GM23248 (cell line): Measurements from ENCODE around the gene CAPN2. TPM values are rescaled to one million over a fixed set of nuclear protein-coding genes. Genes with fewer than 3 reads are reported as not detected.

ENCODE experiments used
- DNase-seq: peaks from one replicate; pipeline ENCODE4 v3.0.0-alpha.2; 2015
- H2AFZ ChIP-seq: fragments of 200-600 bp; sonication (generic); 2 replicates; pipeline ENCODE4 v1.6.1; 2016; ENCODE audit warnings: antibody characterized with exemption
- H3F3A ChIP-seq: fragments of 200-600 bp; sonication (generic); 2 replicates; pipeline ENCODE4 v1.6.1; 2016; ENCODE audit warnings: mild to moderate bottlenecking, antibody characterized with exemption, mixed run types; ENCODE audit not compliant: insufficient read depth
- H3K27ac ChIP-seq: fragments of 200-600 bp; sonication (generic); 2 replicates; pipeline ENCODE4 v1.5.1; 2016; ENCODE audit warnings: mild to moderate bottlenecking
- H3K27me3 ChIP-seq: fragments of 200-600 bp; sonication (generic); replicated peaks from 2 replicates; pipeline ENCODE4 v1.6.1; 2016; ENCODE audit warnings: mild to moderate bottlenecking; ENCODE audit not compliant: insufficient read depth
- H3K36me3 ChIP-seq: fragments of 200-600 bp; sonication (generic); 2 replicates; pipeline ENCODE4 v1.6.1; 2016; ENCODE audit warnings: low read depth, mild to moderate bottlenecking
- H3K4me1 ChIP-seq: fragments of 200-600 bp; sonication (generic); 2 replicates; pipeline ENCODE4 v1.6.1; 2016; ENCODE audit warnings: mild to moderate bottlenecking; ENCODE audit not compliant: insufficient read depth
- H3K4me2 ChIP-seq: fragments of 200-600 bp; sonication (generic); one replicate; pipeline ENCODE4 v1.6.1; 2016; ENCODE audit warnings: mild to moderate bottlenecking; ENCODE audit not compliant: unreplicated experiment
- H3K4me3 ChIP-seq: fragments of 200-600 bp; sonication (generic); 2 replicates; pipeline ENCODE4 v1.5.1; 2016; ENCODE audit warnings: mild to moderate bottlenecking
- H3K79me2 ChIP-seq: fragments of 200-600 bp; sonication (generic); 2 replicates; pipeline ENCODE4 v1.6.1; 2016; ENCODE audit warnings: mild to moderate bottlenecking; ENCODE audit not compliant: insufficient read depth
- H3K9ac ChIP-seq: fragments of 200-600 bp; sonication (generic); 2 replicates; pipeline ENCODE4 v1.6.1; 2016; ENCODE audit warnings: mild to moderate bottlenecking
- H3K9me2 ChIP-seq: fragments of 200-600 bp; sonication (generic); 2 replicates; pipeline ENCODE4 v1.6.1; 2016; ENCODE audit warnings: mixed run types, mild to moderate bottlenecking, moderate library complexity; ENCODE audit not compliant: insufficient read depth
- H3K9me3 ChIP-seq: fragments of 200-600 bp; sonication (generic); one replicate; pipeline ENCODE4 v1.6.1; 2017; ENCODE audit warnings: low read depth
- H4K20me1 ChIP-seq: fragments of 200-600 bp; sonication (generic); 2 replicates; pipeline ENCODE4 v1.6.0; 2016; ENCODE audit not compliant: insufficient read depth
- EZH2 ChIP-seq: fragments of 200-600 bp; sonication (generic); IDR thresholded peaks from 2 replicates; pipeline ENCODE4 v1.6.1; 2018; ENCODE audit warnings: antibody characterized with exemption, mild to moderate bottlenecking; ENCODE audit not compliant: insufficient read depth, poor library complexity, severe bottlenecking
- EZH2phosphoT487 ChIP-seq: fragments of 200-600 bp; sonication (generic); IDR thresholded peaks from 2 replicates; pipeline ENCODE4 v1.6.1; 2018; ENCODE audit warnings: antibody characterized with exemption, moderate library complexity, mild to moderate bottlenecking, low read depth; ENCODE audit not compliant: insufficient read depth
- WGBS, 2 experiments: methylation state at CpG; one replicate each; pipeline ENCODE4 v1.1.6; 2015 to 2017; ENCODE audit warnings: low lambda C conversion rate in 2 of 2, low coverage in 1 of 2; ENCODE audit errors: missing lambda C conversion rate in 2 of 2; 5-methylcytosine and 5-hydroxymethylcytosine counted together
- in situ Hi-C: fragments of 300-500 bp; cut with MboI; formaldehyde crosslinking; loops from 2 replicates; pipeline ENCODE4 v1.15.0; 2020
- polyA plus RNA-seq: library from polyadenylated mRNA; unstranded; fragments of >200 nt; fragmentation: Nextera tagmentation; extraction: Ambion mirVana; gene quantifications from 2 replicates; pipeline ENCODE4 v1.2.1, GENCODE V29; 2016
- total RNA-seq: library from RNA; depleted of rRNA; stranded (reverse); fragments of >200 nt; shearing (Covaris generic); gene quantifications from 2 replicates; pipeline ENCODE4 v1.2.3, GENCODE V29; 2014; rRNA removed

The CAPN2 gene
- 214 and 223 TPM in 2 replicates for total RNA-seq
- 261 and 272 TPM in 2 replicates for polyA plus RNA-seq

GRCh38 chr1:223712194-223712849 lies at the start of gene CAPN2:
CAPN2 (plus strand) TSS chr1:223712539; CDS start chr1:223712641, 102 bp downstream.
- in situ Hi-C loops, result no loop called here
- WGBS, 2 experiments, result 1% methylated on average over 58 to 61 of the region's 74 CpGs
- H3K9me2 ChIP-seq, result no peaks in the 10 kb centered on the region
- H3K4me3 ChIP-seq, result peak within 1 kb of the TSS; percentile 89
- peak within 1 kb of the TSS; percentile 97 for H3K9ac ChIP-seq
- DNase-seq, result peak; percentile 98
- peak within 1 kb of the TSS; percentile 87 for H3K27ac ChIP-seq
- peak within 1 kb of the TSS; percentile 75 for H2AFZ ChIP-seq
- H3K36me3 ChIP-seq, result no peaks in the 10 kb centered on the region
- H3K4me1 ChIP-seq, result peaks cover 53% of the 10 kb centered on the region
- H3K9me3 ChIP-seq, result no peaks in the 10 kb centered on the region
- no peaks in the 10 kb centered on the region for H3K27me3 ChIP-seq
- TF ChIP-seq EZH2phosphoT487, result no peak
- TF ChIP-seq EZH2, result no peak
- peaks cover 66% of the 10 kb centered on the region for H3F3A ChIP-seq
- peak within 1 kb of the TSS; percentile 98 for H3K4me2 ChIP-seq
- H4K20me1 ChIP-seq, result peaks cover 4% of the 10 kb centered on the region; the same call in 1 of the 2 replicates
- H3K79me2 ChIP-seq, result peaks cover 56% of the 10 kb centered on the region

GRCh38 chr1:223662943-223663342 lies 49.4 kb upstream of the CAPN2 start:
- Histone ChIP-seq H3K9me3 (no peaks in the 10 kb centered on the region), H2AFZ (no peak overlapping the region), H3K4me3 (no peak overlapping the region), H4K20me1 (no peaks in the 10 kb centered on the region), H3K9me2 (no peaks in the 10 kb centered on the region), H3K27me3 (peaks cover 25% of the 10 kb centered on the region), H3K4me2 (no peak overlapping the region), H3K27ac (no peak overlapping the region), H3K36me3 (no peaks in the 10 kb centered on the region), H3K79me2 (no peaks in the 10 kb centered on the region), H3K4me1 (no peaks in the 10 kb centered on the region), H3F3A (no peaks in the 10 kb centered on the region), H3K9ac (no peak overlapping the region)
- 57% methylated on average over 5 of the region's 5 CpGs for WGBS, 2 experiments
- in situ Hi-C loops, result no loop called here
- TF ChIP-seq EZH2, result no peak
- TF ChIP-seq EZH2phosphoT487, result no peak
- DNase-seq, result no peak

GRCh38 chr1:223664106-223664505 lies 48.2 kb upstream of the CAPN2 start:
- peaks cover 25% of the 10 kb centered on the region for H3K27me3 ChIP-seq
- in situ Hi-C loops, result no loop called here
- no peak overlapping the region for H3K4me2 ChIP-seq
- no peaks in the 10 kb centered on the region for H3K79me2 ChIP-seq
- H3F3A ChIP-seq, result no peaks in the 10 kb centered on the region
- no peak overlapping the region for H3K27ac ChIP-seq
- H3K36me3 ChIP-seq, result no peaks in the 10 kb centered on the region
- no peak for DNase-seq
- WGBS, 2 experiments, result 56 to 62% methylated on average over 5 of the region's 5 CpGs
- H3K9me3 ChIP-seq, result no peaks in the 10 kb centered on the region
- TF ChIP-seq EZH2 (no peak), EZH2phosphoT487 (no peak)
- H4K20me1 ChIP-seq, result no peaks in the 10 kb centered on the region
- H3K4me1 ChIP-seq, result no peaks in the 10 kb centered on the region
- no peak overlapping the region for H3K4me3 ChIP-seq
- H3K9ac ChIP-seq, result no peak overlapping the region
- no peaks in the 10 kb centered on the region for H3K9me2 ChIP-seq
- no peak overlapping the region for H2AFZ ChIP-seq

GRCh38 chr1:223665592-223666312 lies 46.6 kb upstream of the CAPN2 start, which contains the start of gene CAPN8:
CAPN8 (minus strand) TSS chr1:223665701; CDS start chr1:223665646, 55 bp downstream.
- H3K4me3 ChIP-seq, result no peak within 1 kb of the TSS
- no peaks in the 10 kb centered on the region for H3F3A ChIP-seq
- H3K9me3 ChIP-seq, result no peaks in the 10 kb centered on the region
- WGBS, 2 experiments, result 73 to 75% methylated on average over 6 of the region's 6 CpGs
- H3K9me2 ChIP-seq, result no peaks in the 10 kb centered on the region
- no peaks in the 10 kb centered on the region for H4K20me1 ChIP-seq
- peak; percentile 20 for DNase-seq
- H3K27ac ChIP-seq, result no peak within 1 kb of the TSS
- H3K27me3 ChIP-seq, result peaks cover 20% of the 10 kb centered on the region
- no peaks in the 10 kb centered on the region for H3K79me2 ChIP-seq
- no peaks in the 10 kb centered on the region for H3K36me3 ChIP-seq
- in situ Hi-C loops, result no loop called here
- TF ChIP-seq EZH2 (no peak), EZH2phosphoT487 (no peak)
- H3K4me1 ChIP-seq, result no peaks in the 10 kb centered on the region
- H3K9ac ChIP-seq, result no peak within 1 kb of the TSS
- no peak within 1 kb of the TSS for H2AFZ ChIP-seq
- no peak within 1 kb of the TSS for H3K4me2 ChIP-seq
